Measurements from ENCODE around the gene SH3TC2.

Gene SH3TC2

GRCh38 chr5:149056616-149057165 lies 6.2 kb downstream of the SH3TC2 start:
- no peak for DNase-seq

DNA sequence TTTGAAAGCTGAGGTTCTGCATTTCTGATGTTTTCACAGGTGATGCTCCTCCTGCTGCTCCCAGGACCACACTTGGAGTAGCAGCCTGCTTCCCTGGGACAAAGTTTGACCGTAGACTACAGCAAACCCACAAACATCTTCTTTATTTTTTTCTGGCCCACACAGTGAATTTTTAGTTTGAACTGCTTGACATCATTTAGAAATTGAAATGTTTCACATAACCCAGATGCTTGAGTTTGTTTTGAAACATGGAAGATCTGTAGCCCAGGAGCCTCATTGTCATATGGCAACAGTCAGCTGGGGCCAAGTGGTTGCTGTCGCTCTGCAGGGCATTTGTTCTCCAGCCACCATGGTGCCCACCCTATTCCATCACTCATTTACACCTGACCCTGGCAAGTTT lies 8.4 kb downstream of the SH3TC2 start:
- no peak for DNase-seq

GRCh38 chr5:149053072-149053695 lies 9.7 kb downstream of the SH3TC2 start:
- peak; percentile 45 for DNase-seq

DNA sequence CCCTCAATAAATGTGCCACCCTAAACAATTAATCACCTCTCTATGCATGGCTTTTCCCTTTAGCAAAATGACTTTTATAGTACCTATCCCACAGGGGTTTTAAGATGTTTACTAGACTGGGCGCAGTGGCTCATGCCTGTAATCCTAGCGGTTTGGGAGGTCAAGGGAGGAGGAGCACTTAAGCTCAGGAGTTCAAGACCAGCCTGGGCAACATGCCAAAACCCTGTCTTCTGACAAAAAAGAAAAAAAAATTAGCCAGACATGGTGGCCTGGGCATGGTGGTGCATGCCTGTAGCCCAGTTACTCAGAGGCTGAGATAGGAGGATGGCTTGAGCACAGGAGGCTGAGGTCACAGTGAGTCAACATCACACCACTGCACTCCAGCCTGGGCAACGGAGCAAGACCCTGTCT lies 13.5 kb downstream of the SH3TC2 start:
- DNase-seq = peak; percentile 20

DNA sequence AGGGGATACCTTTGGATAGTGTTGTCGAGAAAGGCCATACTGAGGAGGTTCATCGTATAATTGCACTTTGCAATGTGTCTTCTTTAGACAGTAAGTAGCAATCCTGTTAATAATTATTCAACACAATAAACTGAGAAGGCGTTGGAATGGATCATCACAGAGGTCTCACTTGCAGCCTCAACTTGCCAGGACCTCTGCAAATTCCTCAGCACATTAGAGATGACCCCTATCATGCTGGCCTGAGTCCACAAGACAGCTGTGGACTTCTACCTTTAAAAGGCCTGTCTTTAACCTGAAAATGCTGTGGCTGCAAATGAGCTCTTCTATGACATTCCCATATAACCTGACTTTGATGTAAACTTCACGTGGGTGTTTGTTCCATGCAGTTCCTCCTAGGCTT lies 14.1 kb downstream of the SH3TC2 start:
- no peak for DNase-seq

- no peak for DNase-seq
Measured at GRCh38 chr5:149047462-149047861, 15.4 kb downstream of the SH3TC2 start.

DNA sequence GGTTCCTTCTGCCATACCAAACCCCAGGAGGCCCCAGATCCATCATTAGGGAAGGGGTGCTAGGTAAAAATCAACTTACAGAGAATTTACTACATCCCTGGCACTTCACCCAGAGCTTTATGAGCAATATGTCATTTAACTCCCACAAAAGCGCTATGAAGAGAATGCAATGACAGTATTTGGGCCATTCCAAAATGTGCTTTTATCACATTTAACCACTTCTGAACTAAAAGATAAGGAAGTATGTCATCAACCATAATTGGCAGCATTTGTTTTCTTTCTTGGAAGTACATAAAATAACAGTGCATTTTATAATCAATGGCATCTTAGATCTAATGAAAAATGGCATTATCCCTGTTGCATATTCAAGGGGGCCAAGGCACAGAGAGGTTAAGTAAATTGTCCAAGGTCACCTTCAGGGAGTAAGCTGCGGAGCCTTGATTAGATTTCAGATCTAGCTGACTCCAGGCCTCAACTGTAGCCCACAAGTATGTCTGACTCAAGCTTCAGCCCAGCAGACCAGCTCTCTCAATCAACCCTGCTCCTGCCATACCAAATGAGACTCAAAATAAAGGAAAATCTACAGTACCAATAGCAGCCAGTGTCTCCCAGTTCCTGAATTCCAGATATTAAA lies 16.5 kb downstream of the SH3TC2 start:
- DNase-seq = peak; percentile 33

DNA sequence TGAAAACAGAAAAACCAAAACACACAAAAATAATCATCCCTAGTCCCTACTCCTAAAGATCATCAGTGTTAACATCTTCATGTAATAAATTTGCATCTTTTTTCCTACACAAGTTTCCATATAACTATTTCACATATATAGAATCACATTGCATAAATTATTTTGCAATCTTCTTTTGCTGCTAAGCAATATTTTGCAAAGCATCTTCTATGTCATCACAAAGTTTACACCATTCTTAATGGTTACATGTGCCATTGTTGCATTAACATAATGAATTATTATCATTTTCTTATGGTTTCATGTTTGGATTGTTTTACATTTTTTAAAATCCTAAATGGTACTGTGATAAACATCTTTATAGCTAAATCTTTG lies 17.8 kb downstream of the SH3TC2 start:
- no peak for DNase-seq

DNA sequence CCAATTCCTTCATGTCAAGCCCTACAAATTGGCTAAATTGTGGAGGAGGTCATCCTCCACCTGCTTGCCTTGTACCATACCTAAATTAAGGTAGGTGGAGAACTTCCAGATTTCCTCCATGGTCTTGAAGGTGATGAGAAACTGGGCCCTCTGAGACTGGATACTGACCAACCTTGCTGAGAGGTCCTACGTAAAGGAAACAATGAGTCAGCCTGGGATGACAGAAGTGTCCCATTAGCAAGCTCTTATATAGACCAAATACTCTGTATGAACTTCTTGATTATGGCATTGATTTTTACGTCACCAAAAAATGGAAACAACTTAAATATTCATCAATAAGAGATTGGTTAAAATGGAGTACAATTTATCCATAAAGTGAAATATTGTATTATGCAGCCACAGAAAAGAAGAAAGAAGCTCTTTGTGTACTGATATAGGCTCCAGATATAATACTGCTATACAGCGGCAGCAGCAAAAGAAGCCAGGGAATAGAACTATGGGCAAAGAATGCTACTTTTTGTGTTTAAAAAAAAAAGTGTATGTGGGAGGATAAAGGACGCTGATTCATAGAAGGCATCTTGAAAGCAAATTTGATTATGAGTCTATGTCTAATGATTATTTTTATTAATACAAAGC lies 18.3 kb downstream of the SH3TC2 start:
- DNase-seq = no peak

DNA sequence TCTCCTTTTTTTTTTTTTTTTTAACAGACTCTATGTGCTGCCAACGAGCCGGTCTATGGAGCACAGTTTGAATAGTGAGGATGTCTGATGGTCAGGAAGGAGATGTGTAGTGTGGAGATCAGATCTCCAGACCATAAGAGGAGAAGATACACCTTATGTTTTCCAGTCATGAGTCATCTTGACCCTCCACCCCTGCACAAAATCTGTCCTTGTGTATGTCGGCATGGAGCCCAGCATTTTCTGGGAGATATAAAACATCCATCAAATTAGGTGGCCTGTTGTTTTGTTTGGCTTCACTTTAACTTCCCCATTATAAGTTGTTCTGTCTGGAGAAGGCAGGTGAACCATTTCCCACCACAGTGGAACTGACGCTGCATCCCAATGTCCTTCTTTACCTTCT lies 19.2 kb downstream of the SH3TC2 start:
- DNase-seq = no peak

DNA sequence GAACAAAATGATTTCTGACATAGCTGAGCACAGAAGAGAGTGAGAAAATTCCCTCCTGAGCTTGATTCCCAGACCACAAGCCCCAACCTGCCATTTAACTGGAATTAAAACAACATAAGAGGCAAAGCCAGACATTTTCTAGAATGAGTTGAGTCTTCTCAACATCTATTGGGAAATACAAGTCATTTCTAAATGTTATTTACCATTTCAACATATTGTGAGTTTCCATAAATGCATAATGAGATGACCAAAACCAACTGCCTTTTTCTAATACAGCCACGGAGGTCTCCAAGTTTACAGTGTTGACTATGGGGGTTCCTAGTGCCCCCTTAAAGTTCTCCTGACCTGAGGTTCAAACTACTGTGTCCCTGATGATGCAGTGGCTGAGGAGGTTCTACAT lies 20.0 kb downstream of the SH3TC2 start:
- no peak for DNase-seq

- no peak for DNase-seq
Measured at GRCh38 chr5:149041242-149041641, 21.6 kb downstream of the SH3TC2 start.

DNA sequence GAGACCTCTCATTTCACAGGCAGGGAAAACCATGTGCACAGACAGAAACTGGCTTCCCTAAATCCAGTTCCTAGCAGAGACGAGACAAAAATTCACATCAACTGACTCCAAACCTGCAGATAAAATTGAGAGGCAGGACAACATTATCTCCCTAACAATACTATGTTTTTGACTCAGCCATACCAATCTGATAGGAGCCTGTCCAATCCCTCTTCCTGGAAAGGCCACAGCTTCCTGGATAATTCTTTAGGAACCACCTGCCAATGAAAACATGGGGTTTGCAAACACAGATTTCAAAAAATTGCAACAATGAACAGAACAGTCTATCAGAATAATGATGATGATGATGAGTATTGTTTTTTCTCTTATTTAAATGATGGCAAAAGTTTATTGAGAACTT lies 22.4 kb downstream of the SH3TC2 start:
- DNase-seq = no peak

DNA sequence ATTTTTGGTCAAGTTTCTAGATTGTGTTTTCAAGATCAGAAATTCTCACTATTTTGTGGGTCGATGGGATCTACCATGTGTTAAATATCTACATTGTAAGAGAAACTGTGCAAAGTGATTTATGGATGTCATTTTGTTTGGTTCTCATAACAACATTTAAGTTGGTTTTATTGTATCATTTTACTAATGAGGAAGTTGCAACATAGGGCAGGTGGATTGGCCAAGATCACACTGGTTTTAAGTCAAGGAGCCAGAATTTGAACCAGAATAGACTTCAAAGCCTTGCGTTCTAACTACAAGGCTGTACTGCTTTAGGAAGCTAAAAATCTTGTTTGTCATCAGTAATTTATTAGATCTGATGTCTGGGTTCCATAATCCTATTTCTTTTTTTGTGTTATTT lies 23.4 kb downstream of the SH3TC2 start:
- no peak for DNase-seq

DNA sequence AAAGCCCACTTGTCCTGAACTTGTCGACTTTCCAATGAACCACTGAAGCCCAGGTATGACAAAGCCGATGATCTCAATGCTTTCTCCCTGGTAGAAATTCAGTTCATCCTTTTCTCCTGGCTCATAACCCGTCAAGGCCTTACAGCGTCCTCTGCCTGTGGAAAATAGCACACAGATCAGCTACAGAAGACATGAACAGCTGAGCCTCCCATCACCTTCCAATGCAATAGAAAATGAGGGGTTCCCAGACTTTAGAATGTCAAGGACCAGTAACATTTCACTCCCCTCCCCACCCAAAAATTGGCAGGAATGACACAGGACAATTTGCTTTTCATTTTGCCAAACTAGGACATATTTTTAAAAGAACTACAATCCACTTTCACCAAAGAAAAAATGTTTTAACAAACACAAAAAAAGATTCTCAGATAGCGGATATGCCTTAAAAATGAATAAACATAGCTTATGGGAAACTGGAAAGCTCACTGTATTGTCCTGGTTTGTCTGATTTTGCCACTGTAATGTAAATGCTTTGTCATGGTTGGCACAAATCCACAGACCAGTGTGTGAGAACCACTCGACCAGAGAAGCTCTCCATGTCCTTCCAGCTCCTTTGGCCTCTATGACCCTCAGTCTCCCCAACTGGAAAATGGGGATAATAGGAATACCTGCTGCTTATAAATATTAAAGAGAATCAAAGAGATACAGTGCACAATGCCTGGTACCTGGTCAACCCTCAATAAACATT lies 24.4 kb downstream of the SH3TC2 start:
- DNase-seq = no peak

DNA sequence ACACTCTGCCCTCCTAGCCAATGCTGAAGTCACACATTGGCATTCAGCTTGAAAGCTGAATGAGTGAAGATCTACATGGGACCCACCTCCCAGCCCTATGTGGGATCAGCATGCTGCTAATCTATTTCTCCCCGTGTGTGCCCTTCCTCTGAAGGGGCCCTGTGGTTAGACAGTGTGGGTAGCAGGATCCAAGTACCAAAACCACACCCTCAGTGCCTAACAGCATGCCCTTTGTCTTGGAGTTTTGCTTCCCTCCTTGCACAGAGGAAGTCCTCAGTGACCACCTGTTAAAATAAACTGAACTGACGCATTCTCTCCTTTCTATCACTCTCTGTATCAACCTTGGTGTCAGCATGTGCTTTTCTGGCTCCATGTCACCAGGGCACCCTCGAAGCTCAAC lies 25.0 kb downstream of the SH3TC2 start:
- DNase-seq = no peak

GRCh38 chr5:149036970-149037369 lies 25.9 kb downstream of the SH3TC2 start:
- DNase-seq = no peak

DNA sequence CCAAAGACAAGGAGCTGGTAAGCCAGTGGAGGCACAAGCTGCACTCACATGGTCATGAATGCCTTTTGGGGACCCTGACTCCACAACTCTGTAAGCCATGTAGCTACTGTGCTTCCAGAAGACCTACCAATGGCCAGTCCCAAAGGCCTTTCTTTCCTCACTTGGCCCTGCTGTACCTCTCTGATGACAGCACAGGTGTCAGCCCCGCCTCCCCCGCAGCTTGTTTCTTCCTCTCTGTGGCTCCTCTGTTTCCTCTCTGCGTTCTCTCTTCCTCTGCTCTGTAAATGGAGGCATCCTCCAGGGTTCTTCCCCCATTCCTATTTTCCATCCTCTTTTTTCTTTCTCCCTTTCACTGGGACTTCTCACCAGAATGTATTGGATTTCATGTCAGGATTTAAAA lies 26.7 kb downstream of the SH3TC2 start:
- DNase-seq = no peak

GRCh38 chr5:149035372-149035790 lies 27.5 kb downstream of the SH3TC2 start:
- peak; percentile 75 for DNase-seq

- no peak for DNase-seq
Measured at GRCh38 chr5:149030838-149031397, 31.9 kb downstream of the SH3TC2 start.

DNA sequence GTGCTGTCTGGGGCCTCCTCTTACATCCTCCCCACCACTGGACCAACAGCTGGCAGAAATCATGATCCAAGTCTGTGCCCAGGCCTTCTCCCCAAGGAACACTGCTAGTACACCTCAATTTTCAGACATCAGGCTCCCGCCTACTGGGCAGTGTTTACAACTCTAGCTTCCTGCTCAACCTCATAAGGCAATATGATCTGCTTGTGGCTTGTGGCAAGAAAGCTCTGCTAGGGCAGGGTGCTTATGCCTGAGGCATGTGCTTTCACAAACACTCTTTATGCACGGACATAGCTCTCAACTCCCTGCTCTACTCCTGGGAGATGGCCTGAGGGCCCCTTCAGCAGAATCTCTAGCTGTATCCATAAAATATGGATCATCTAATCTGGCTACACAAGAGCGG lies 32.5 kb downstream of the SH3TC2 start:
- DNase-seq = peak; percentile 43

DNA sequence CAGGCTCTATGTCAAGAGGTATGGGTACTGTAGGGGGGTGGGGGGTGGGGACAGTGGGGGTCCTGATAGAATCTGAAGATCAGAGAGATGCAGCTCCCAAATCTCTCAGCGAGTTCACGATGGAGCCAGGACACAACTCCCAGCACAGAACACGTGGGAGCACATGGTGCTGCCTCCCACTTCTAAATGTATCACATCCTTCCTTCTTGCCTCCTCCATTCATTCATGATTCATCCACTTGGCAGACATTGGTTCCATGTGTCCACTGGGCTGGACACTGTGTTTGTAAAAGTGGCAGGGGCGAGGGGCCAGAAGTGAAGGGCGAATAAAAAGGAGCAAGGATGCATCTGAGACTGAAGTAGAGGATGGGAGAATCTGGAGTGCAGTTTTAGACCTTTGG lies 33.9 kb downstream of the SH3TC2 start:
- no peak for DNase-seq

GRCh38 chr5:149028161-149028560 lies 34.7 kb downstream of the SH3TC2 start:
- DNase-seq = no peak
